PC-9 (cell line): ENCODE results near the gene GALNT16. TPM values are rescaled to one million over a fixed set of nuclear protein-coding genes. Genes with fewer than 3 reads are reported as not detected.

Experiments
- BruUV-seq: library from RNA; stranded (reverse); fragments of 400-500 nt; replicated peaks from 2 replicates; lab custom pipeline; 2021; lab: Mats Ljungman, UMichigan
- CTCF ChIA-PET: fragments of 300-600 bp; sonication (Branson Sonifier 250); formaldehyde crosslinking; loops from one replicate; lab custom pipeline; 2022; ENCODE audit warnings: antibody characterized with exemption; lab: Charles Lee
- POLR2A ChIA-PET: fragments of 300-600 bp; sonication (Branson Sonifier 250); formaldehyde crosslinking; loops from one replicate; lab custom pipeline; 2022; ENCODE audit warnings: antibody characterized with exemption; ENCODE audit not compliant: unreplicated experiment; lab: Charles Lee
- DNase-seq, 2 experiments: peaks; one replicate each; pipeline versions ENCODE4 v3.0.0 to v3.0.0-alpha.2; 2015 to 2022; ENCODE audit warnings: mixed read lengths in 1 of 2
- H2AFZ ChIP-seq: fragments of 200-600 bp; sonication (generic); 2 replicates; pipeline ENCODE4 v1.8.1; 2017; ENCODE audit warnings: antibody characterized with exemption
- H3F3A ChIP-seq: fragments of 200-600 bp; sonication (generic); 2 replicates; pipeline ENCODE4 v1.8.1; 2017; ENCODE audit warnings: antibody characterized with exemption, mild to moderate bottlenecking, low read depth; ENCODE audit not compliant: insufficient read depth
- H3K27ac ChIP-seq: fragments of 200-600 bp; sonication (generic); 2 replicates; pipeline ENCODE4 v1.6.1; 2016; ENCODE audit warnings: mixed run types
- H3K27me3 ChIP-seq: fragments of 200-600 bp; sonication (generic); 2 replicates; pipeline ENCODE4 v1.6.1; 2016; ENCODE audit warnings: low read depth, mixed run types; ENCODE audit not compliant: insufficient read depth
- H3K36me3 ChIP-seq: fragments of 200-600 bp; sonication (generic); 2 replicates; pipeline ENCODE4 v1.6.1; 2016; ENCODE audit warnings: low read depth, mixed run types
- H3K4me1 ChIP-seq: fragments of 200-600 bp; sonication (generic); replicated peaks from 2 replicates; pipeline ENCODE4 v1.6.1; 2016; ENCODE audit warnings: mixed run types; ENCODE audit not compliant: insufficient read depth
- H3K4me2 ChIP-seq: fragments of 200-600 bp; sonication (generic); 2 replicates; pipeline ENCODE4 v1.6.1; 2017; ENCODE audit warnings: mixed run types
- H3K4me3 ChIP-seq: fragments of 200-600 bp; sonication (generic); 2 replicates; pipeline ENCODE4 v1.6.1; 2016; ENCODE audit warnings: mixed run types
- H3K79me2 ChIP-seq: fragments of 200-600 bp; sonication (generic); 2 replicates; pipeline ENCODE4 v1.6.1; 2017; ENCODE audit warnings: low read depth, mixed run types
- H3K9me2 ChIP-seq: fragments of 200-600 bp; sonication (generic); 2 replicates; pipeline ENCODE4 v1.8.1; 2017; ENCODE audit warnings: mild to moderate bottlenecking; ENCODE audit not compliant: insufficient read depth
- H3K9me3 ChIP-seq: fragments of 200-600 bp; sonication (generic); 2 replicates; pipeline ENCODE4 v1.8.1; 2016; ENCODE audit warnings: low read depth; ENCODE audit not compliant: insufficient read depth
- H4K20me1 ChIP-seq: fragments of 200-600 bp; sonication (generic); 2 replicates; pipeline ENCODE4 v1.8.1; 2017; ENCODE audit not compliant: insufficient read depth
- CTCF ChIP-seq: fragments of 200-600 bp; sonication (generic); conservative IDR thresholded peaks from 2 replicates; pipeline ENCODE4 v1.6.1; 2017; ENCODE audit warnings: mixed run types, antibody characterized with exemption, mild to moderate bottlenecking, moderate library complexity
- EZH2 ChIP-seq: fragments of 200-600 bp; sonication (generic); IDR thresholded peaks from 2 replicates; pipeline ENCODE4 v1.8.0; 2017; ENCODE audit warnings: antibody characterized with exemption, low read depth
- intact Hi-C: fragments of 100-400 bp; cut with micrococcal nuclease; formaldehyde crosslinking; loops from one replicate; pipeline ENCODE4 v1.10.0; 2022; ENCODE audit not compliant: unreplicated experiment
- total RNA-seq: library from RNA; stranded (reverse); gene quantifications from 2 replicates; pipeline ENCODE4 v1.2.3, GENCODE V29; 2021

Gene GALNT16
- total RNA-seq, 1 experiment from 2014 or later = 22.8 TPM

GRCh38 chr14:69353168-69353567, 93.2 kb downstream of the GALNT16 start:
- Histone ChIP-seq H3K36me3 (no peaks in the 10 kb centered on the region), H4K20me1 (no peaks in the 10 kb centered on the region), H2AFZ (no peak overlapping the region), H3K79me2 (no peaks in the 10 kb centered on the region), H3K4me1 (no peaks in the 10 kb centered on the region), H3K27me3 (no peaks in the 10 kb centered on the region), H3F3A (no peaks in the 10 kb centered on the region), H3K27ac (no peak overlapping the region), H3K4me2 (no peak overlapping the region), H3K4me3 (no peak overlapping the region), H3K9me3 (no peaks in the 10 kb centered on the region), H3K9me2 (no peaks in the 10 kb centered on the region)
- intact Hi-C loops = no loop called here
- BruUV-seq = no TSS peak
- TF ChIP-seq EZH2 = no peak
- TF ChIP-seq CTCF = no peak
- no peak for DNase-seq
- CTCF ChIA-PET = no interaction called here
- POLR2A ChIA-PET = no interaction called here

GRCh38 chr14:69354383-69355153, 94.6 kb downstream of the GALNT16 start:
- ChIA-PET CTCF (no interaction called here), POLR2A (no interaction called here)
- no peak overlapping the region for H2AFZ ChIP-seq

GRCh38 chr14:69355154-69355597, 95.2 kb downstream of the GALNT16 start:
- DNase-seq = no peak
- Histone ChIP-seq H3K9me2 (no peaks in the 10 kb centered on the region), H3K27me3 (no peaks in the 10 kb centered on the region), H2AFZ (no peak overlapping the region), H3K9me3 (no peaks in the 10 kb centered on the region), H3K36me3 (no peaks in the 10 kb centered on the region), H3K4me3 (no peak overlapping the region), H3K27ac (no peak overlapping the region), H4K20me1 (no peaks in the 10 kb centered on the region), H3K4me1 (no peaks in the 10 kb centered on the region), H3K79me2 (no peaks in the 10 kb centered on the region), H3K4me2 (no peak overlapping the region), H3F3A (no peaks in the 10 kb centered on the region)
- no TSS peak for BruUV-seq
- POLR2A ChIA-PET = no interaction called here
- no peak for TF ChIP-seq EZH2
- no peak for TF ChIP-seq CTCF
- intact Hi-C loops = no loop called here
- CTCF ChIA-PET = no interaction called here

More at GRCh38 chr14:69354383-69355153, 94.6 kb downstream of the GALNT16 start:
- Histone ChIP-seq H3F3A (no peaks in the 10 kb centered on the region), H3K27ac (no peak overlapping the region), H3K4me1 (no peaks in the 10 kb centered on the region), H3K27me3 (no peaks in the 10 kb centered on the region), H3K36me3 (no peaks in the 10 kb centered on the region), H3K79me2 (no peaks in the 10 kb centered on the region), H3K4me2 (no peak overlapping the region), H3K9me2 (no peaks in the 10 kb centered on the region), H3K9me3 (no peaks in the 10 kb centered on the region), H4K20me1 (no peaks in the 10 kb centered on the region), H3K4me3 (no peak overlapping the region)
- intact Hi-C loops = no loop called here
- no peak for DNase-seq
- TF ChIP-seq CTCF (no peak), EZH2 (no peak)
- BruUV-seq = no TSS peak
